Peyer's patch (tissue), 4 donors: ENCODE data around the gene HMGA1. TPM values are rescaled to one million over a fixed set of nuclear protein-coding genes. Genes with fewer than 3 reads are reported as not detected.

Experiments
- DNase-seq, 3 donors: peaks; one replicate each; pipeline ENCODE4 v3.0.0-alpha.2; 2017 to 2019
- H3K27ac ChIP-seq, 4 donors: fragments of 200-600 bp; sonication (generic); one replicate each; pipeline ENCODE4 v1.5.1; 2016 to 2019
- H3K27me3 ChIP-seq, 2 donors: fragments of 200-600 bp; sonication (generic); one replicate each; pipeline ENCODE4 v1.5.1; 2019
- H3K36me3 ChIP-seq, 3 donors: fragments of 200-600 bp; sonication (generic); one replicate each; pipeline ENCODE4 v1.5.1; 2016 to 2019
- H3K4me1 ChIP-seq, 4 donors: fragments of 200-600 bp; sonication (generic); one replicate each; pipeline ENCODE4 v1.5.1; 2016 to 2019
- H3K4me3 ChIP-seq, 4 donors: fragments of 200-600 bp; sonication (generic); 1 replicate in 3 of 4; 2 replicates in 1 of 4; pipeline ENCODE4 v1.5.1; 2016 to 2019; ENCODE audit warnings: mild to moderate bottlenecking in 1 of 4
- H3K9me3 ChIP-seq, 4 donors: fragments of 200-600 bp; sonication (generic); one replicate each; pipeline ENCODE4 v1.5.1; 2016 to 2019; ENCODE audit warnings: mild to moderate bottlenecking in 1 of 4
- CTCF ChIP-seq, 6 experiments: fragments of 450-650 bp in 4 of 6; fragments of 200-600 bp in 2 of 6; sonication (generic) in 1 of 6; IDR thresholded peaks; one replicate each; pipeline ENCODE4 v1.5.1; 2017 to 2019; ENCODE audit warnings: antibody characterized with exemption in 6 of 6, mild to moderate bottlenecking in 3 of 6, moderate library complexity in 1 of 6
- POLR2A ChIP-seq, 2 donors: fragments of 450-650 bp; IDR thresholded peaks; one replicate each; pipeline ENCODE4 v1.5.1; 2017; ENCODE audit warnings: antibody characterized with exemption in 2 of 2, mild to moderate bottlenecking in 2 of 2, moderate library complexity in 2 of 2
- total RNA-seq, 4 donors: library from RNA; depleted of rRNA; stranded (reverse); fragments of >200 nt; gene quantifications; one replicate each; pipeline ENCODE4 v1.1.0, GENCODE V29; 2016

The HMGA1 gene
- total RNA-seq, 4 donors from 2014 or later = 71.3 to 102 (median 90.7) TPM

GRCh38 chr6:34226066-34226465 is 10.6 kb upstream of the HMGA1 start:
- DNase-seq = no peak
- Histone ChIP-seq H3K4me1 (peaks cover 0 to 9% (median 7%) of the 10 kb centered on the region in 4 donors), H3K4me3 (no peak overlapping the region), H3K36me3 (no peaks in the 10 kb centered on the region), H3K9me3 (no peaks in the 10 kb centered on the region), H3K27me3 (no peaks in the 10 kb centered on the region), H3K27ac (no peak overlapping the region)
- no peak for TF ChIP-seq POLR2A (IDR thresholded peaks at IDR 0.05)
- TF ChIP-seq CTCF (IDR thresholded peaks at IDR 0.05) = no peak

- Histone ChIP-seq H3K36me3 (no peaks in the 10 kb centered on the region), H3K4me3 (no peak overlapping the region), H3K4me1 (peaks cover 0 to 9% (median 7%) of the 10 kb centered on the region in 4 donors), H3K27ac (peak overlapping the region in 1 of 4 donors; percentile 42), H3K9me3 (no peaks in the 10 kb centered on the region), H3K27me3 (no peaks in the 10 kb centered on the region)
- no peak for TF ChIP-seq CTCF (IDR thresholded peaks at IDR 0.05)
- no peak for TF ChIP-seq POLR2A (IDR thresholded peaks at IDR 0.05)
- no peak for DNase-seq
Measured at GRCh38 chr6:34226731-34227586, 9.7 kb upstream of the HMGA1 start.

GRCh38 chr6:34227761-34228421 is 8.8 kb upstream of the HMGA1 start:
- H3K36me3 ChIP-seq = no peaks in the 10 kb centered on the region
- H3K27me3 ChIP-seq = no peaks in the 10 kb centered on the region
- peaks cover 0 to 9% (median 7%) of the 10 kb centered on the region in 4 donors for H3K4me1 ChIP-seq
- no peak overlapping the region for H3K4me3 ChIP-seq
- no peaks in the 10 kb centered on the region for H3K9me3 ChIP-seq
- DNase-seq = no peak
- TF ChIP-seq CTCF (IDR thresholded peaks at IDR 0.05) = no peak
- no peak for TF ChIP-seq POLR2A (IDR thresholded peaks at IDR 0.05)
- H3K27ac ChIP-seq = peak overlapping the region in 1 of 4 donors; percentile 42

- TF ChIP-seq CTCF (IDR thresholded peaks at IDR 0.05) (no peak), POLR2A (IDR thresholded peaks at IDR 0.05) (no peak)
- Histone ChIP-seq H3K4me3 (no peak overlapping the region), H3K9me3 (no peaks in the 10 kb centered on the region), H3K27ac (no peak overlapping the region), H3K36me3 (no peaks in the 10 kb centered on the region), H3K27me3 (no peaks in the 10 kb centered on the region), H3K4me1 (peaks cover 0 to 6% (median 2%) of the 10 kb centered on the region in 4 donors)
- no peak for DNase-seq
Measured at GRCh38 chr6:34229877-34230276, 6.8 kb upstream of the HMGA1 start.

- Histone ChIP-seq H3K27ac (no peak overlapping the region), H3K4me3 (no peak overlapping the region), H3K36me3 (no peaks in the 10 kb centered on the region), H3K9me3 (no peaks in the 10 kb centered on the region), H3K4me1 (peaks cover 0 to 6% (median 3%) of the 10 kb centered on the region in 4 donors), H3K27me3 (no peaks in the 10 kb centered on the region)
- TF ChIP-seq POLR2A (IDR thresholded peaks at IDR 0.05) (no peak), CTCF (IDR thresholded peaks at IDR 0.05) (no peak)
- no peak for DNase-seq
Measured at GRCh38 chr6:34230653-34231371, 5.9 kb upstream of the HMGA1 start.
